Stimulated activated CD8-positive, alpha-beta memory T cell treated with anti-CD3 and anti-CD28 coated beads, Interleukin-2, amount 100 ng/mL, for 1 hour (primary cell): ENCODE results near the gene HIRIP3.

Experiments used
- DNase-seq, 2 donors: peaks; one replicate each; pipeline ENCODE4 v3.0.0-alpha.2; 2020; ENCODE audit warnings: low read depth in 2 of 2

The HIRIP3 gene

GRCh38 chr16:29999605-30000004 is 4.2 kb upstream of the HIRIP3 start:
- DNase-seq: no peak

GRCh38 chr16:29996766-29997250 is 1.4 kb upstream of the HIRIP3 start:
- DNase-seq: no peak

GRCh38 chr16:29995911-29996765 is 721 bp upstream of the HIRIP3 start, which contains the start of gene INO80E:
INO80E (plus strand) TSS chr16:29996241; CDS start chr16:29996311, 70 bp downstream.
- peak; percentile 99 for DNase-seq

- DNase-seq: no peak
Measured at GRCh38 chr16:29994600-29995323, 655 bp downstream of the HIRIP3 start.

- DNase-seq: no peak
Measured at GRCh38 chr16:29993903-29994599, 1.4 kb downstream of the HIRIP3 start.

- DNase-seq: no peak
Measured at GRCh38 chr16:29993191-29993902, 2.1 kb downstream of the HIRIP3 start.

GRCh38 chr16:29992344-29992967 is 3.0 kb downstream of the HIRIP3 start:
- no peak for DNase-seq

GRCh38 chr16:29991571-29991904 is 3.9 kb downstream of the HIRIP3 start:
- no peak for DNase-seq

- no peak for DNase-seq
Measured at GRCh38 chr16:29990883-29991570, 4.4 kb downstream of the HIRIP3 start.

- DNase-seq: no peak
Measured at GRCh38 chr16:29990034-29990433, 5.4 kb downstream of the HIRIP3 start.

- no peak for DNase-seq
Measured at GRCh38 chr16:29989111-29989858, 6.1 kb downstream of the HIRIP3 start.

GRCh38 chr16:29988346-29989075 is 6.9 kb downstream of the HIRIP3 start:
- no peak for DNase-seq

- no peak for DNase-seq
Measured at GRCh38 chr16:29987371-29988085, 7.9 kb downstream of the HIRIP3 start.

- no peak for DNase-seq
Measured at GRCh38 chr16:29986931-29987330, 8.5 kb downstream of the HIRIP3 start.

- DNase-seq: no peak
Measured at GRCh38 chr16:29986231-29986630, 9.2 kb downstream of the HIRIP3 start.

- no peak for DNase-seq
Measured at GRCh38 chr16:29985271-29985811, 10.1 kb downstream of the HIRIP3 start.

- DNase-seq: no peak
Measured at GRCh38 chr16:29984764-29985147, 10.7 kb downstream of the HIRIP3 start.

GRCh38 chr16:29984137-29984763 is 11.2 kb downstream of the HIRIP3 start:
- no peak for DNase-seq
